CD4-positive, alpha-beta T cell treated with Interleukin-4 for 1 hour (primary cell): ENCODE measurements around the gene PNMA6A.
"Not testable (repeated sequence)": the region's sequence is repeated elsewhere in the genome, so short reads cannot be mapped to it uniquely, and the experiment has no call there.

ENCODE experiments used
- DNase-seq, 2 donors: peaks; one replicate each; pipeline ENCODE4 v3.0.0-alpha.2; 2020 to 2022

The PNMA6A gene

DNA sequence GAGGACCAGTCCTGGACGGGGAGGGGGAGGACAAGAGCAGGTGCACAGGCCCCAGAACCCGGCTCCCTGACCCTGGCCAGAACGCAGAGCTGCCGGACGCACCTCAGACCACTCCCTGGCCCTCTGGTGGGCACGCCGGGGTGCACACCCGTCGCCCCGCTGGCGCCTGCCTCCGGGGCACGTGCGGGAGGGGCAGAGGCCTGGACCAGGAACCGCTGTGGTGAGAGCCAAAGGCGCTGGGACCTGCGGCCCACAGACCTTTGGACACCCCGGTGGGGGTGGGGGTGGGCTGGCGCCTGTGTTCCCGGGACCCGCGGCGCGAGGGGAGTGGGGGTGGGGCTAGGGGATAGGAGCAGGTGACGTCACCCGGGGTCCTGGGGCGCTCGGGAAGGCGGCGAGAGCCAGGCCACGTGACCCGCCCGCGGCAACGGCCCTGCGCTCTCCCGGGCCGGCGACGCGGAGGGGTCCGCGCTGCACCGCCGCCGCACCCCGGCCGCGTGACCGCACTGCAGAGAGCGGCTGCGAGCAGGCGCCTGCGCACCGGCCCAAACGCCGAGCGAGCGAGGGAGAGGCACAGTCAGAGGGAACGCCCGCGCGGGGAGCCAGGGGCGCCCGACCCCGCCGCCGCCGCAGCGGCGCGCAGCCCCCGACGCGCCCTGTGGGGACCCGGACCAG is at the start of gene PNMA6A:
TSS of gene PNMA6A (plus strand) at position 546 of the 675 bp plus-strand sequence. CDS start 609 bp downstream, outside the sequence.
- not testable (repeated sequence) for DNase-seq

DNA sequence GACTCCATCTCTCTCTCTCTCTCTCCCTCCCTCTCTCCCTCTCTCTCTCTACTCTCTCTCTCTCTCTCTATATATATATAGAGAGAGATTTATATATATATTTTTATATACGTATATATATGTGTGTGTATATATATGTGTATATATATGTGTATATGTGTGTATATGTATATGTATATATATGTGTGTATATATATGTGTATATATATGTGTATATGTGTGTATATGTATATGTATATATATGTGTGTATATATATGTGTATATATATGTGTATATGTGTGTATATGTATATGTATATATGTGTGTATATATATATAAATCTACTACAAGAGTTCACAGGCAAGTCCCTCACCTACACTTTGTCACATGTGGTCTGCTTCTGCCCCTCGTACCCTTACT is 45.8 kb upstream of the PNMA6A start:
- DNase-seq: not testable (repeated sequence)

DNA sequence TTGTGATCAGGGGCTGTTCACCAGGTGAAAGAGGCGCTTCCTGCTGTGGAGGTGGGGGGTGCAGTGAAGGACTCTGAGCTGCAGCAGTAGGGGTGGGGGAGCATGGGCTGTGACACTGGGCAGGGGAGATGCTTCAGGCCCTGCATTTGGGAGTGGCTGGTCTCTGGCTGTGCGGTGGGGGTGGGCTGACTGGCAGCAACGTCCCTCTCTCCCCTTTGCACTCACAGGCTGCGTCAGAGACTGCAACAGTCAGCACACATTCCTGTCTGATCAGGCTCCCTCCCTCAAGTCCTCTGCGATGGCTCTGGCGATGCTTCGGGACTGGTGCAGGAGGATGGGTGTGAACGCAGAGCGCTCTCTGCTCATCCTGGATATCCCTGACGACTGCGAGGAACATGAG is 43.8 kb upstream of the PNMA6A start:
- DNase-seq: not testable (repeated sequence)

GRCh38 chrX:153029162-153029561 is 43.1 kb upstream of the PNMA6A start:
- no peak for DNase-seq

GRCh38 chrX:153029875-153030274 is 42.4 kb upstream of the PNMA6A start:
- DNase-seq: no peak

DNA sequence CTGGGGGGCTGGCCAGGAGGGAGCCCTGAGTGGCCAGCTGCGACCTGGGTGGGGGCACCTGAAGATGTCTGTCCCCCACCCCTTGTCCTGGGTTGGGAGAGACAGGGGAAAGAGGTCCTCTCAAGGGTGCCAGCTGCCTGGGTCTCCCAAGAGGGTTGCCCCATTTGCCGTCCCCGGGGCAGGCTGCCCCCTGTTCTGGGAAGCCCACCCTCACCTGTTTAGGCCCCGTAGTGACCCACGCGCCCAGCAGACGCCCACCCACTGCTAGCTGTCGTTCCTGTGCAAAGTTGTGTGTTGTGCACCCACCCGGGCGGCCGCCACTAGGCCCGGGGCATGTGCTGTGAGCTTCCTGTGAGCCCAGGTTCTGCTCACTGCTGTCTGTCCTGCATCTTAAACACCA is 41.5 kb upstream of the PNMA6A start:
- no peak for DNase-seq

- peak; percentile 70 to 71 for DNase-seq
Observed at GRCh38 chrX:153032397-153033118, 39.7 kb upstream of the PNMA6A start.

DNA sequence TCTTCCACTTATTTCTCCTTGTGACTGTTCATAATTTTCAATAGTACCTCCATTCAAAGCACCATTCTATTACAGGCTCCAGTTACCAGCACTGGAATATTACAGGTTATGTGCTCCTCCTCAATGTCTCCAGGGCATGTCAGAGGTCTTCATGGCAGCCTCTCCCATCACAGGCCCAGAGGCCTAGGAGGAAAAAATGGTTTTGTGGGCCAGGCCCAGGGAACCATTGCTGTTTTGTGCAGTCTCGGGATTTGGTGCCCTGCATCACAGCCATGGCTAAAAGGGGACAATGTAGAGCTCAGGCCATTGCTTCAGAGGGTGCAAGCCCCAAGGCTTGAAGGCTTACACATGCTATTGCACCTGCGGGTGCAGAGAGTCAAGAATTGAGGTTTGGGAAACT is 23.2 kb upstream of the PNMA6A start:
- no peak for DNase-seq

DNA sequence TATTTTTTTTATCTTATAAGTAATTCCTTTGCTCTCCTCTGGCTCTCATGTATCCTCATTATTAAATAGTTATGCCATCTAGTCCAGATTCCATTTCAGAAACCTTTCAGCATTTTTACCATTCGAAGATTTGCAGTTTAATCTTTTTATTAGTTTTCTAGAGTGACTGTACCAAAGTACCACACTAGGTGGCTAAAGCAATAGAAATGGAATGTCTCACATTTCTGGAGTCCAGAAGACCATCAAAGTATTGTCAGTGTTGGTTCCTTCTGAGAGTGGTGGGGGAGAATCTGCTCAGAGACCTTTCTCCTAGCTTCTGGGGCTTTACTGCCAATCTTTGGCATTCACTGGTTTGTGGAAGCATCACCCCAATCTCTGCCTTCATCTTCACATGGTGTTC is 19.7 kb upstream of the PNMA6A start:
- DNase-seq: no peak

GRCh38 chrX:153055871-153056749 is 16.1 kb upstream of the PNMA6A start, which contains the start of gene PNMA3:
TSS of gene PNMA3 (plus strand) at chrX:153056470. CDS start at chrX:153057056, 586 bp downstream.
- no peak for DNase-seq

DNA sequence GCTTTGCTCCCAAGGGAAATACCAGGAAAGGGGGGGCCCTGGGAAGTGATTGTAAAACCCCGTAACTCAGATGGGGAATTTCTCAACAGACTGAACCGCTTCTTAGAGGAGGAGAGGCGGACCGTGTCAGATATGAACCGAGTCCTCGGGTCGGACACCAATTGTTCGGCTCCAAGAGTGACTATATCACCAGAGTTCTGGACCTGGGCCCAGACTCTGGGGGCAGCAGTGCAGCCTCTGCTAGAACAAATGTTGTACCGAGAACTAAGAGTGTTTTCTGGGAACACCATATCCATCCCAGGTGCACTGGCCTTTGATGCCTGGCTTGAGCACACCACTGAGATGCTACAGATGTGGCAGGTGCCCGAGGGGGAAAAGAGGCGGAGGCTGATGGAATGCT is 15.0 kb upstream of the PNMA6A start:
- DNase-seq: no peak

DNA sequence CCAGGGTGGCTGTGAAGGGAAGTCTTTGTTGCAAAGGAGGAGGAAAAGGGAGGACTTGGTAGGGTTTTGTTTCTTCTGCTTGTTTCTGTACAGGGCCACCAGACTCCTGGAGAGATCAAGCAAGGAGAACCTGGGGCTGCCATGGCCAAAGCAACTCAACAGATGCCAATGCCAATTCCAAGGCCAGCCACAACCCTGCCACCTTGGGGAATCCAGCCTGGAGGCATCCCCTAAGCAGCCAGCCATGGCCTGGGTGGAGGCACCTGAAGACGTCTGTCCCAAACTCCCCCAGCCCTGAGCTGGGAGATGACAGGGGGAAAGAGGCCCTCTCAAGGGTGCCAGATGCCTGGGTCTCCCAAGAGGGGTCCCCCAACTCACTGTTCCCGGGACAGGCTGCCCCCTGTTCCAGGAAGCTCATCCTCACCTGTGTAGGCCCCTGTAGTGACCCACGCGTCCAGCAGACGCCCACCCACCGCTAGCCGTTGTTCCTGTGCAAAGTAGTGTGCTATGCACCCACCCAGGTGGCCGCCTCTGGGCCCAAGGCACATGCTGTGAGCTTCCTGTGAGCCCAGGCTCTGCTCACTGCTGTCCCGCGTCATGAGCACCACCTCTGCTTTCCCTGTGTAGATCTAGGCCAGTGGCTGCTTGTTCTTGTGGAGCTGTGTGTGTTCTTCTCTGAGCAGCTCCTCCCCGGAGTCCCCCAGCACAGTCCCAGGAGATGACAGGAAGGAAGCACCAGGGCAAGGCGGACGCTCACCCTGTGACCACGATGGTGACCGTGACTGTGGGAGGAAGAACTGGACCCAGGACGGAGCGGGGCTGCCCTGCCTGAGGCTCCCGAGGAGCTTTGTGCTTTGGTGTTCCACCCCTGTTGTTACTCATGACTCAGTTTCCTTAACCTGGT is 12.8 kb upstream of the PNMA6A start:
- no peak for DNase-seq

GRCh38 chrX:153060095-153060445 is 12.2 kb upstream of the PNMA6A start:
- DNase-seq: no peak

GRCh38 chrX:153061732-153062131 is 10.5 kb upstream of the PNMA6A start:
- no peak for DNase-seq

DNA sequence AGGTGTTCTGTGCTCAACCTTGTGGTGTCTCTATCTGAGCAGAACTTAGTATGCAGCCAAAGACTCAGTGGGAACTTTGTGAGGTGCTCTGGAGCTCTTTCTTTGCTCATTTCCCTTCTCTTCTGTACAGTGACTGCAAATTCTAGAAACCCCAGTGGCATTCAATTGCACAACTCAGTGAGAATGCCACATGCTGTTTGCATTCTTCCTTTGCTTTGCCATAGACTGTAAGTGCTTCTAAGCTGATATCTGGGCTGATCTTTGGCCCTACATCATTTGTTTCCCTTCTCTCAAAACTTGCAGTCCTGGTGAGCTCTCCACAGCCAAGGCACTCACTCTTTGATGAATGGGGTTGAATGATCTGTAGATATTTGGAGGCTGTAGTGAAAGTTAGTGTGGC is 8.9 kb upstream of the PNMA6A start:
- no peak for DNase-seq

- DNase-seq: no peak
Observed at GRCh38 chrX:153064061-153064460, 8.2 kb upstream of the PNMA6A start.

DNA sequence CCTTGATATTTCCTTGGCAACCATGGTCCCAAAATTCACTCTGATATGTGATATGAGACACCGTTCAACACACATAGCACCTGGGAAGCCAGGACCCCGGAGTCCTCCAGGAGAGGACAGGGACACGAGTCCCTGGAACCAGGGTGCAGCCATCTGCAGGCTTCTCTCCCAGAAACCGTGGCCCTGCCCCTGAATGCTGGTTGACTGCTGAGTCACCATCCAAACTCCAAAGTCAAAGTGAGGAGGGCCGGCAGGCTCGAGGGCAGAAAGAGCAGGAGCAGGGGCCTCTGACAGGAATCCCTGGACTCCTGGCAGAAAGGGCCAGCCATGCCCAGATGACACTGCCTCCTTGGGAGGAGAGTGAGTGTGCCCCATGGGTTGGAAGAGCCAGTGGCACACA is 6.9 kb upstream of the PNMA6A start:
- no peak for DNase-seq

DNA sequence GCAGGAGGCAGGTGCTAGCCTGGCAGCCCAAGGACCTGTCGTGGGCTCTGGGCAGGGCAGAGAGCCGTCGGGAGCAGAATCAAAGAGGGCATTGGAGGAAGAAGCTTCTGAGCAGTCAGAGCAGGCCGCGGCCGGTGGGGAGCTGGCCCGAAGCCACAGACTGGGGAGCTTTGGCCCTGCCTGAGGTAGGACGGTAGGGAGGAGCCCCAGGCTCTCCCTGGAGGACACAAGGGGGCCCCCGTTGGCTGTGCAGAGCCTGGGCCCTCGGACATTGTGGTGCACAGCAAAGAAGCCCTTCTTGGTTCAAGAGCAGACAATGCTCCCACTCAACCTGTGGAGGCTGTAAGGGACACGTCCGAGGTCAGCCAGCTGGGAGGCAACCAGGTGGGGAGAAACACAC is 5.9 kb upstream of the PNMA6A start:
- not testable (repeated sequence) for DNase-seq

GRCh38 chrX:153073331-153073730 is 1.1 kb downstream of the PNMA6A start:
- DNase-seq: not testable (repeated sequence)

DNA sequence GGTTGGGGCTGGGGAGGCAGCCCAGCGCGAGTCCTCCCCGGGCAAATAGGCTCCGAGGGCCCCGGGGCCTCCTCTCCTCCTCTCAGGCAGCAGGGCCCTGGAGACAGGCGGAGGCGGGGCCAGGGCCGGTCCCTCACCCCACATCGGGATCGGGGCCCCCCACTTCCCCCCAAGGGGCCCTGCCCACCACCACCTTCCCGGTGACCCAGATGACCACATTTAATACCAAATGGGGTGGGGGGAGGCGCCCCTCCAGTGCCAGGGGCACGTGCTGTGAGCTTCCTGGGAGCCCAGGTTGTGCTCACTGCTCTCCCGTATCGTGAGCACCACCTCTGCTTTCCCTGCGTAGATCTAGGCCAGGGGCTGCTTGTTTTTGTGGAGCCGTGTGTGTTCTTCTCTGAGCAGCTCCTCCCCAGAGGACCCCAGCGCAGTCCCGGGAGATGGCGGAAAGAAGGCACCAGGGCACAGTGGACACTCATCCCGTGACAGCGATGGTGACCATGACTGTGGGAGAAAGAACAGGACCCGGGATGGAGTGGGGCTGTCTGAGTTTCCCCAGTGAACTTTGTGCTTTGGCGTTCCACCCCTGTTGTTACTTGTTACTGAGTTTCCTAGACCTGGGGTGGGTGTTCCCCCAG is 2.1 kb downstream of the PNMA6A start:
- no peak for DNase-seq

DNA sequence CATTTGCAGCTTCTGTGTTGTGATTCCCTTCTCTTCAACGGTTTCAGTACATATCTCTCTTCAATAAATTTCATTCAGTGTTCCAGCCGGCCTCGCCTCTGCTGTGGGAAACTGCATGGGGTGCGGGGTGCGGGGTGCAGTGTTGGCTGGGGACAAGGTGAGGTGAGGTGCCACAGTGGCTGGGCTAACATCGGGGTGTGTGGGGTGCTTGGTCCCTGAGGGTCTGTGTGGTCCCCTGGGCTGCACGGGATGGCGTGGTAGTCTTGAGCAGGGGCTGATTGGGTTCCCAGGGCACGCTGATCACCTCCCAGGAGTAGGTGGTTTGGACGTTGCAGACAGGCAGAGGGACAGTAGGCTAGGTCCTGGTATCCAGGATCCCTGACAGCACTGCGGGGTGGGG is 2.7 kb downstream of the PNMA6A start:
- no peak for DNase-seq

DNA sequence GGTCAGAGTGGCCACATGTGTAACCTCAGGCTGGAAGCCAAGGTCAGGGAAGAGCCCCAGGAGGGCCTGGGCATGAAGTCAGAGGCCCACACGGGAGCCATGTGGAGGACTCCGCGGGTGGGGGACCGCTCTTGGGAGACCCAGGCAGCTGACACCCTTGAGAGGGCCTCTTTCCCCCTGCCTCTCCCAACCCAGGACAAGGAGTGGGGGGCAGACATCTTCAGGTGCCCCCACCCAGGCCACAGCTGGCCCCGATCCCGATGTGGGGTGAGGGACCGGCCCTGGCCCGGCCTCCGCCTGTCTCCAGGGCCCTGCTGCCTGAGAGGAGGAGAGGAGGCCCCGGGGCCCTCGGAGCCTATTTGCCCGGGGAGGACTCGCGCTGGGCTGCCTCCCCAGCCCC is 3.1 kb downstream of the PNMA6A start:
- DNase-seq: no peak
